ENCODE results near the gene PPP2R2C.

Gene PPP2R2C

DNA sequence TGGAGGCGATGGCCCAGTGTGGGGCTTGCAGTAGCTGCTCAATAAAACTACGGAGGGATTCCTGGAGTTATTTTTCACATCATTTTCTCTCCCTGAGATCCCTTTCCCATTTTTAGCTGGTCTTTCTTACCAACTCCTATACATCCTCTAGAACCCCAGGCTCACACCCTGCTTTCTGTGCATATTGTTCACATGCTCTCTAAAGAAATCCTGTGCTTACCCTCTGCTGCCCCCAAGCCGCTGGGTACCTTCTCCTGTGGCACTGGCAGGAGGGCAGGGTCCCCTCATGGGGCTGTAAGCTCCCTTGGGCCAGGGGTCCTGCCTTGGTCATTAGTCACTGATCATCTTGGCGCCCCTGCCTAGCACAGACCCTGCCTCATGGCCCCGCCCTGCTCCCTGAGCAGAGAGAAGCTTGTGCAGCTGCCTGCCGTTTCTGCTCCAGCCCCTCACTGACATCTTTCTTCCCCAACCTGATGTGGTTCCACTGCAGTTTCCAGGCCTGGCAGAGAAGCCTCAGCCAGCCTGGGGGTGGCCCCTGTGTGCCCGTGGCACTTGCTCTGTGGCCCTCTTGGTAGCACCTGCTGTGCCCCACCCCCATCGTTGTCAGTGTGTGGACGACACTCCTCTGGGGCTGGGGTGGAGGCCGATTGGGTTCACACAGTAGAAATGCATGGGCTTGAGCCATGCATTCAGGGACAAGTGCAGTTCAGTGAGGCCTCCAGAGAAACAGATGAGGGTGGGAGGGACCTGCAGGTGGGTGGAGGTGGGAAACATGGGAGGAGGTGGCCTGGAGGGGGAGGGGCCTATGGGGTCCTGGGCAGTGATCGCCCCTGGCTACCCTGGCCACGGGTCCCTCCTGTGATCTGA, 133.2 kb downstream of the PPP2R2C start:
- DNase-seq, result no peak

DNA sequence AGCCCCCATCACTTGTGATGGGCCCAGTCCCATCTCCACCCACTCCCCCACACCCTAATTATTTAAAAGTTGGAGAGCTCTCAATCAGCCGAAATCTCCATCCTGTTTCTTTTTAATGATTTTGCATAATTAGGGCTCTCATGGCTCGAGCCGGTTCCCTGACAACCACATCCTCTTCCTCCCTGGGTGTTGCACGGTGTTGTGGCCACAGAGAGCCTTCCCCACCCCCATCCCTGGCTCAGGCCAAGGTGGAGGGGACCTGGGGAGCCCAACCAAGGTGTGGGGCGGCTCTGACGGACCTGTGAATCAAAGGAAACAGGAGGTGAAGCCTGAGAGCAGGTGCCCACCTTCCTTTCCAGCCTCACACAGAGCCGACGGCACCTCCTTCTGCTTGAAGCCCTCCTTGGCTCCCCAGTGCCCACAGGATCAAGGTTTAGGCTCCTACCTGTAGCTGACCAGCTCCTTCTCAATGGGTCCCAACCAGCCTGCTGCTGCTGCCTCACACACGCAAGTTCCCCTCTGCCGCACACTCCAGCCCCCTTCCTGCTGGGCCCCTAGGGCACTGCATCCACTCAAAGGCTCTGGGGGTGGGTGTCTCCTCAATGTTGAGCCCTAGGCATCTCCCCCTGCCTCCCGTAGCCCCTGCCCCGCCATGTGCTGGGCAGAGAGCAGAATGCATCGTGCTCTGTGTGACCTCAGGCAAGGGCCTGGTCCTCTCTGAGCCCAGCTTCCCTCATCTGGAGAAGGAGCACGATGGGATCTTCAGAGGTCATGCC, 134.1 kb downstream of the PPP2R2C start:
- DNase-seq, result no peak

DNA sequence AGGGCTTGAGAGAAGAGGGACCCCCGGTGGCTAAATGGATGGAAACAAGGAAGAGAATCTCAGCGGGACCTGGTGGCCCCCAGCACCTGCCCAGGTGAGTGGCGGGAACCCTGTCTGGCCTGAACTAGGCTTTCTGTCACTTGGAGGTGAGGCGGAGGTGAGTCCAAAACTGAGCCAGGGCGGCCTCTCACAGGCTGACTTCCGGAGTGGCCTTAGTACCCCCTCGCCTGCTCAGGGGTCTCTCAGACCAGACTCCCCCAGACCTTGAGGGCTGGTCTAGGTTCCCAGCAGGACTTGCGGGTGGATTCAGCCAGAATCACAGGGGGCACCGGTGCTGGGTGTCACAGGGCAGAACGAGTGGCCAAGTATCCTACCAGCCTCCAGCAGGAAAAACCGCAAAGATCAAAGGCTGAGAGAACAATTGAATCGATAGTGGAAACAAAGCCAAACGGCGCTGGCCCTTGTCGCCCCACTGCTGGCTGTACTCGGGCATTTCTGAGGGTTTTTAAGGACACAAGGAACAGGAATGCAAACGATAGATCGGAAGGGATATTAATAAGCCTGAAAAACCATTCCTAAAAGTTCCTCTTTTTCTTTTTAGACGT, 135.0 kb downstream of the PPP2R2C start:
- no peak for DNase-seq

- no peak for DNase-seq
Measured at GRCh38 chr4:6336166-6336565, 136.2 kb downstream of the PPP2R2C start.

- DNase-seq, result no peak
Measured at GRCh38 chr4:6335040-6335590, 137.3 kb downstream of the PPP2R2C start.

GRCh38 chr4:6334203-6334887, 138.1 kb downstream of the PPP2R2C start:
- DNase-seq, result no peak

DNA sequence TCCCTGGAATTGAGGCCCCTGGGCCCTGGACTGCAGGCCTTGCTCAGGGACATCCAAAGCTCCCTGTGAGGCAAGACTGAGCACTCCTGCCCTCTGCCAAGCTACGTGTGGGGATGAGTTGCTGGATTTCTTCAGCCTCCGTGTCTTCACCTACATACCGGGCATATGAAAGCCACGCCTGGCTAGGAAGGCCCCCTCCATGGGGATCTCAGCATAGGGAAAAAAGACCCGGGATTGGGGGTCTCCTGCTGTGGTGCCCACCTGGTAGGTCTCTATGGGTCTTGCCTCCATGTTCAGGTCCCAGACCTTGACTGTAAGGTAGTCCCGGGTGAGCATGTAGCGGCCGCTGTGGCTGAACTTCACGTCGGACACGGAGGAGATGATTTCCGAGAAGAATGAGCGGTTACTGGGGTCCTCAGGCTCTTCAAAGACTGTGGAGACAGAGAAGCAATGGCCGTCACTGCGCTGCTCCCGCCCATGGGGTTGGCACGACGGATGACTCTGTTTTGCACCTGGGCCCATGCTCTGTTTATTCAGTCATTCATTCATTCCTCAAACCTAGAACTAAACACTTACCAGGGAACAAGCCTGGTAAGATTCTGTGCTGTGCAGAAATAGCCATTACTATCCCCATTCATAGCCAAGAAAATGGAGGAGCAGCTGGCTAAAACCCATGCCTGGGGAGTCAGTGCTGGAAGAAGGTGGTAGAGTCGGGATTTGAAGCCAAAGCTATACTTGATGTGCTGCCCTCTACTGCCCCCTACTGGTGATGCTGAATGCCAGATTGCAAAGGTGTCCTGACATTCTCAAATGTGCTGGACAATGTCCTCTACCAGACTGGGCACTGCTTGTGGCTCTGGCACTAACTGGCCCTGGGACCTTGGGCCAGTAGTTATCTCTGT, 138.9 kb downstream of the PPP2R2C start:
- DNase-seq, result no peak

GRCh38 chr4:6332669-6333050, 139.8 kb downstream of the PPP2R2C start:
- DNase-seq, result no peak

GRCh38 chr4:6332042-6332668, 140.3 kb downstream of the PPP2R2C start:
- no peak for DNase-seq

GRCh38 chr4:6331468-6331867, 140.9 kb downstream of the PPP2R2C start:
- DNase-seq, result no peak

- DNase-seq, result no peak
Measured at GRCh38 chr4:6331018-6331417, 141.4 kb downstream of the PPP2R2C start.

DNA sequence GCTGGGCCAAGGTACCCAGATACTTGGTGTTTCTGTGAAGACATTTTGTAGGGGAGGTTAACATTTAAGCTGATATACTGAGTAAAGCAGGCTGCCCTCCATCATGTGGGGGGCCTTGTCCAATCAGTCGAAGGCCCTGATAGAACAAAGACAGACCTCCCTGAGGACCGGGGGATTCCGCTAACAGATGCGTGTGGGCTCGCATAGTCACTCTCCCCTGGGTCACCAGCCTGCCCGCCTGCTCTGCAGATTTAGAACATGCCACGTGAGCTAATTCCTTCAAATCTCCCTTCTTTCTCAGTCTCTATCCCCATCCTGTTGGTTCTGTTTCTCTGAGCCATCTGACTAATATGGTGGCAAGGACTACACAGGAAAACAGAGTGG, 142.0 kb downstream of the PPP2R2C start:
- no peak for DNase-seq

- DNase-seq, result no peak
Measured at GRCh38 chr4:6329478-6330383, 142.7 kb downstream of the PPP2R2C start.

GRCh38 chr4:6328526-6328925, 143.9 kb downstream of the PPP2R2C start:
- DNase-seq, result no peak

GRCh38 chr4:6327220-6327917, 145.0 kb downstream of the PPP2R2C start:
- peak; percentile 38 for DNase-seq

DNA sequence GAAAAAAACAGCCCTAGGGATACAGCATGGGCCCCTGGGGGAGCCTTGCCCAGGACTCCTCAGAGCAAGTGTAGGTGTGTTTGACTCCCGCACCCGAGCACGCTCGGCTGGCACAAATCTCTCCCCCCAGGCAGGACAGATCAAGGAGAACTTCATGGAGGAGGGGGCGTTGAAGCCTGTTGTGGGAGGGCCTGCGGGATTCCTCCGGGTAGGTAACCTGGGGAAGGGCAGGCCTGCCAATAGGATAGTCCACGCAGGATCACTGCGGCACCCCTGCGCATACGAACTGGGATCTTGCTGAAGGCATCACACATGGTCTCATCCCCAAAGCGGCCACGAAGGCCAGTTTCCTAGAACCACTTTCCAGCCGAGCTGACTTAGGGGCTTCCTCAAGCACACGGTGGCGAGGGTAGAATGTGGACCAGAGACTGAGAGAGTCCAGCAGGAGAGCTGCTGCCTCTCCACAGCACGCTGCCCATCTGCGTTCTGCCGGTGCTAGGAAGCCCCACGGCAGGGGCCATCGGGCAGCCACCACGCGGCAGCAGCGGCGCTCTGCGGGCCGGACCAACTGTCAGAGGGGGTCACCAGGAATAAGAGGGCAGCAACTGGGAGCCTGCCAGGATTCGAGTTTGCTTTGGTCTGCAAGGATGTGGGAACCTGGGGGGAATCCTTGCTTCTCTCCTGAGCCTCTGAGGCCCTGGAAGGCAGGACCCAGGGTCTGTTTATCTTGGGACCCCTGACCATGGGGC, 145.9 kb downstream of the PPP2R2C start:
- no peak for DNase-seq

- no peak for DNase-seq
Measured at GRCh38 chr4:6325788-6326290, 146.6 kb downstream of the PPP2R2C start.

- peak; percentile 15 for DNase-seq
Measured at GRCh38 chr4:6324999-6325787, 147.2 kb downstream of the PPP2R2C start.

Measured in KG1 (cell line).